GM12874 (cell line): ENCODE data around the gene HAPLN1.

Experiments
- CTCF ChIP-seq: IDR thresholded peaks from 2 replicates; pipeline ENCODE4 v1.5.1; 2011; ENCODE audit warnings: low read depth, mild to moderate bottlenecking, control low read depth, low read length, moderate library complexity; ENCODE audit not compliant: insufficient read depth

Gene HAPLN1

GRCh38 chr5:83720836-83721537, at the start of gene HAPLN1:
Gene HAPLN1, minus strand, starts transcription at chr5:83720855. Its CDS starts 47,332 bp downstream, at chr5:83673523.
- TF ChIP-seq CTCF, result no peak

GRCh38 chr5:83767409-83767992, 46.8 kb upstream of the HAPLN1 start:
- no peak for TF ChIP-seq CTCF

GRCh38 chr5:83764101-83764500, 43.4 kb upstream of the HAPLN1 start:
- no peak for TF ChIP-seq CTCF

GRCh38 chr5:83760579-83760978, 39.9 kb upstream of the HAPLN1 start:
- no peak for TF ChIP-seq CTCF

GRCh38 chr5:83752700-83753099, 32.0 kb upstream of the HAPLN1 start:
- no peak for TF ChIP-seq CTCF

GRCh38 chr5:83751201-83751600, 30.5 kb upstream of the HAPLN1 start:
- no peak for TF ChIP-seq CTCF

GRCh38 chr5:83750749-83751148, 30.1 kb upstream of the HAPLN1 start:
- TF ChIP-seq CTCF, result no peak
